ENCODE results near the gene GSTT2.
"Not testable (repeated sequence)": the region's sequence is repeated elsewhere in the genome, so short reads cannot be mapped to it uniquely, and the experiment has no call there.

DNA sequence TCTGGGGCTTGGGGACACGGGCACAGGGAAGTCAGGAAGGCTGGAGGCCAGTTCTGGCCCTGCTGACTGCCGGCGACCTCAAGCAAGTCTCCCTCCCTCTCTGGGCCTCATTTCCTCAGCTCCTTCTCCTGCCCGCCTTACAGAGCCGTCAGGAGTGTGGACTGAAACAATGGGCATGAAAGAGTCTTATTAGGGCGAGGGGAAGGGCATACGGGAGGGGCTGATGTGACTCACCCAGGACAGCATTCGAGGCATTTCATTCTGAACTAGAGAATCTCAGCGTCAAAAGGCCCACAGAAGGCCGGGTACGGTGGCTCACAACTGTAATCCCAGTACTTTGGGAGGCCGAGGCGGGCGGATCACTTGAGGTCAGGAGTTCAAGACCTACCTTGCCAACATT is 39.8 kb upstream of the GSTT2 start:
- not testable (repeated sequence) for TF ChIP-seq POLR2A (IDR thresholded peaks at IDR 0.05)
- TF ChIP-seq, protein P1, sequence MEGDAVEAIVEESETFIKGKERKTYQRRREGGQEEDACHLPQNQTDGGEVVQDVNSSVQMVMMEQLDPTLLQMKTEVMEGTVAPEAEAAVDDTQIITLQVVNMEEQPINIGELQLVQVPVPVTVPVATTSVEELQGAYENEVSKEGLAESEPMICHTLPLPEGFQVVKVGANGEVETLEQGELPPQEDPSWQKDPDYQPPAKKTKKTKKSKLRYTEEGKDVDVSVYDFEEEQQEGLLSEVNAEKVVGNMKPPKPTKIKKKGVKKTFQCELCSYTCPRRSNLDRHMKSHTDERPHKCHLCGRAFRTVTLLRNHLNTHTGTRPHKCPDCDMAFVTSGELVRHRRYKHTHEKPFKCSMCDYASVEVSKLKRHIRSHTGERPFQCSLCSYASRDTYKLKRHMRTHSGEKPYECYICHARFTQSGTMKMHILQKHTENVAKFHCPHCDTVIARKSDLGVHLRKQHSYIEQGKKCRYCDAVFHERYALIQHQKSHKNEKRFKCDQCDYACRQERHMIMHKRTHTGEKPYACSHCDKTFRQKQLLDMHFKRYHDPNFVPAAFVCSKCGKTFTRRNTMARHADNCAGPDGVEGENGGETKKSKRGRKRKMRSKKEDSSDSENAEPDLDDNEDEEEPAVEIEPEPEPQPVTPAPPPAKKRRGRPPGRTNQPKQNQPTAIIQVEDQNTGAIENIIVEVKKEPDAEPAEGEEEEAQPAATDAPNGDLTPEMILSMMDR (IDR thresholded peaks at IDR 0.05) = not testable (repeated sequence)
